Measurements from ENCODE around the gene ARL17B.
"Not testable (repeated sequence)": the region's sequence is repeated elsewhere in the genome, so short reads cannot be mapped to it uniquely, and the experiment has no call there.

GRCh38 chr17:46231359-46231758 is 130.2 kb downstream of the ARL17B start:
- TF ChIP-seq POLR2A, CTCF (IDR thresholded peaks at IDR 0.05): not testable (repeated sequence)

All from prostate gland (tissue), 2 donors.